ENCODE results near the gene PHF2. TPM values are rescaled to one million over a fixed set of nuclear protein-coding genes. Genes with fewer than 3 reads are reported as not detected.
A peak's percentile ranks its signal among the peaks of the same experiment; 100 is the strongest.

PHF2 gene
- total RNA-seq, 1 experiment from 2014 or later = 11.6 TPM

DNA sequence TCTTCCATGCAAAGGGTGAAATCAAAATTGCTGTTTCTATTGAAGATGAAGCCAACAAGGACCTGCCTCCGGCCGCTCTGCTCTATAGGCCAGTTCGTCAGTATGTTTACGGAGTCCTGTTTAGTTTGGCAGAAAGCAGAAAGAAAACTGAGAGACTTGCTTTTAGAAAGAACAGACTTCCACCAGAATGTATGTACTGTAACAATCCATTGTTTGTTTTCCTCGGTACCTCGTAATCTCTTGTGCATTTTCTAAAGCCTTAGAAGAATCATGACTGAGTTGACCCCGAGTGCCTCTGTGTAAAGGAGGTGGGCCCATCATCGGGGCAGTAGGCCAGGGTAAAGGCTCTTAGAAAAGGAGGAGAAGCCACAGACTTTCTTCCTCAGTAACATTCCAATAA lies 44.2 kb upstream of the PHF2 start:
- no peak overlapping the region for H3K27ac Mint-ChIP-seq

DNA sequence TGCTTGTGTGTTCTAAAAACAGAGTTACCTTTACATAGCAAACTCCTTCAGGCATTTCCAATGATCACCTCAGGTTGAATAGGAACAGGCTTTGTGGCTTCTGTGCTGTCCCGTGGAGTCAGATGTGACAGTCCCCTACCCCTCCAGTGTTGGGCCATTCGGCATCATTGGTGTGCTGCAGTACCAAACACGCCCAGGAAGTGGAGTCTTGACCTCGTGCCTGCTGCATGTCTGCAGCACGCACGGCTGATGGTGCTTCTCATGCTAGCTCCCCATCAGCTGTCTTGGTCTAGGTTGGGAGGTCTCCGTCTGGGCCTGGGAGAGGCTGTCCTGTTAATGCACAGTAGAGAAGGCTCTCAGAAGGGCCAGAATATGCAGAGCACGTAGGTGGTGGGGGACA lies 42.5 kb upstream of the PHF2 start:
- H3K36me3 Mint-ChIP-seq = peaks cover 48% of the 10 kb centered on the region
- CTCF ChIA-PET = interaction anchor here (0.7 to 1.5 kb wide), 5 partner anchors 11 to 80 kb away, joined by 3 to 5 read pairs (median 3); partner anchors contain the start of gene FAM120AOS
- TF ChIP-seq ZNF263 (CRISPR knock-in tag; IDR thresholded peaks at IDR 0.05; ENCODE audit: low read depth) (no peak), ZNF671 (CRISPR knock-in tag; IDR thresholded peaks at IDR 0.05) (no peak), HMGA2 (CRISPR knock-in tag; IDR thresholded peaks at IDR 0.05) (no peak)
- TF ChIP-seq, protein P1, sequence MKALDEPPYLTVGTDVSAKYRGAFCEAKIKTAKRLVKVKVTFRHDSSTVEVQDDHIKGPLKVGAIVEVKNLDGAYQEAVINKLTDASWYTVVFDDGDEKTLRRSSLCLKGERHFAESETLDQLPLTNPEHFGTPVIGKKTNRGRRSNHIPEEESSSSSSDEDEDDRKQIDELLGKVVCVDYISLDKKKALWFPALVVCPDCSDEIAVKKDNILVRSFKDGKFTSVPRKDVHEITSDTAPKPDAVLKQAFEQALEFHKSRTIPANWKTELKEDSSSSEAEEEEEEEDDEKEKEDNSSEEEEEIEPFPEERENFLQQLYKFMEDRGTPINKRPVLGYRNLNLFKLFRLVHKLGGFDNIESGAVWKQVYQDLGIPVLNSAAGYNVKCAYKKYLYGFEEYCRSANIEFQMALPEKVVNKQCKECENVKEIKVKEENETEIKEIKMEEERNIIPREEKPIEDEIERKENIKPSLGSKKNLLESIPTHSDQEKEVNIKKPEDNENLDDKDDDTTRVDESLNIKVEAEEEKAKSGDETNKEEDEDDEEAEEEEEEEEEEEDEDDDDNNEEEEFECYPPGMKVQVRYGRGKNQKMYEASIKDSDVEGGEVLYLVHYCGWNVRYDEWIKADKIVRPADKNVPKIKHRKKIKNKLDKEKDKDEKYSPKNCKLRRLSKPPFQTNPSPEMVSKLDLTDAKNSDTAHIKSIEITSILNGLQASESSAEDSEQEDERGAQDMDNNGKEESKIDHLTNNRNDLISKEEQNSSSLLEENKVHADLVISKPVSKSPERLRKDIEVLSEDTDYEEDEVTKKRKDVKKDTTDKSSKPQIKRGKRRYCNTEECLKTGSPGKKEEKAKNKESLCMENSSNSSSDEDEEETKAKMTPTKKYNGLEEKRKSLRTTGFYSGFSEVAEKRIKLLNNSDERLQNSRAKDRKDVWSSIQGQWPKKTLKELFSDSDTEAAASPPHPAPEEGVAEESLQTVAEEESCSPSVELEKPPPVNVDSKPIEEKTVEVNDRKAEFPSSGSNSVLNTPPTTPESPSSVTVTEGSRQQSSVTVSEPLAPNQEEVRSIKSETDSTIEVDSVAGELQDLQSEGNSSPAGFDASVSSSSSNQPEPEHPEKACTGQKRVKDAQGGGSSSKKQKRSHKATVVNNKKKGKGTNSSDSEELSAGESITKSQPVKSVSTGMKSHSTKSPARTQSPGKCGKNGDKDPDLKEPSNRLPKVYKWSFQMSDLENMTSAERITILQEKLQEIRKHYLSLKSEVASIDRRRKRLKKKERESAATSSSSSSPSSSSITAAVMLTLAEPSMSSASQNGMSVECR (CRISPR knock-in tag; IDR thresholded peaks at IDR 0.05; ENCODE audit: borderline replicate concordance) = no peak
- TF ChIP-seq, protein P2, sequence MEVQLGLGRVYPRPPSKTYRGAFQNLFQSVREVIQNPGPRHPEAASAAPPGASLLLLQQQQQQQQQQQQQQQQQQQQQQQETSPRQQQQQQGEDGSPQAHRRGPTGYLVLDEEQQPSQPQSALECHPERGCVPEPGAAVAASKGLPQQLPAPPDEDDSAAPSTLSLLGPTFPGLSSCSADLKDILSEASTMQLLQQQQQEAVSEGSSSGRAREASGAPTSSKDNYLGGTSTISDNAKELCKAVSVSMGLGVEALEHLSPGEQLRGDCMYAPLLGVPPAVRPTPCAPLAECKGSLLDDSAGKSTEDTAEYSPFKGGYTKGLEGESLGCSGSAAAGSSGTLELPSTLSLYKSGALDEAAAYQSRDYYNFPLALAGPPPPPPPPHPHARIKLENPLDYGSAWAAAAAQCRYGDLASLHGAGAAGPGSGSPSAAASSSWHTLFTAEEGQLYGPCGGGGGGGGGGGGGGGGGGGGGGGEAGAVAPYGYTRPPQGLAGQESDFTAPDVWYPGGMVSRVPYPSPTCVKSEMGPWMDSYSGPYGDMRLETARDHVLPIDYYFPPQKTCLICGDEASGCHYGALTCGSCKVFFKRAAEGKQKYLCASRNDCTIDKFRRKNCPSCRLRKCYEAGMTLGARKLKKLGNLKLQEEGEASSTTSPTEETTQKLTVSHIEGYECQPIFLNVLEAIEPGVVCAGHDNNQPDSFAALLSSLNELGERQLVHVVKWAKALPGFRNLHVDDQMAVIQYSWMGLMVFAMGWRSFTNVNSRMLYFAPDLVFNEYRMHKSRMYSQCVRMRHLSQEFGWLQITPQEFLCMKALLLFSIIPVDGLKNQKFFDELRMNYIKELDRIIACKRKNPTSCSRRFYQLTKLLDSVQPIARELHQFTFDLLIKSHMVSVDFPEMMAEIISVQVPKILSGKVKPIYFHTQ (CRISPR knock-in tag; IDR thresholded peaks at IDR 0.05) = no peak
- TF ChIP-seq, protein P3, sequence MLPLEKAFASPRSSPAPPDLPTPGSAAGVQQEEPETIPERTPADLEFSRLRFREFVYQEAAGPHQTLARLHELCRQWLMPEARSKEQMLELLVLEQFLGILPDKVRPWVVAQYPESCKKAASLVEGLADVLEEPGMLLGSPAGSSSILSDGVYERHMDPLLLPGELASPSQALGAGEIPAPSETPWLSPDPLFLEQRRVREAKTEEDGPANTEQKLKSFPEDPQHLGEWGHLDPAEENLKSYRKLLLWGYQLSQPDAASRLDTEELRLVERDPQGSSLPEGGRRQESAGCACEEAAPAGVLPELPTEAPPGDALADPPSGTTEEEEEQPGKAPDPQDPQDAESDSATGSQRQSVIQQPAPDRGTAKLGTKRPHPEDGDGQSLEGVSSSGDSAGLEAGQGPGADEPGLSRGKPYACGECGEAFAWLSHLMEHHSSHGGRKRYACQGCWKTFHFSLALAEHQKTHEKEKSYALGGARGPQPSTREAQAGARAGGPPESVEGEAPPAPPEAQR (CRISPR knock-in tag; IDR thresholded peaks at IDR 0.05) = no peak

More for the DNA sequence above, 44.2 kb upstream of the PHF2 start:
- no peak for ATAC-seq
- no peak overlapping the region for H3K4me3 Mint-ChIP-seq
- no peak for DNase-seq (ENCODE audit: low spot score)
- ChIA-PET POLR2A (no interaction called here), CTCF (no interaction called here)
- H3K27me3 Mint-ChIP-seq (ENCODE audit: low read depth) = no peaks in the 10 kb centered on the region
- no peaks in the 10 kb centered on the region for H3K4me1 Mint-ChIP-seq
- no peaks in the 10 kb centered on the region for H3K9me3 Mint-ChIP-seq
- peaks cover 54% of the 10 kb centered on the region for H3K36me3 Mint-ChIP-seq
- TF ChIP-seq, protein P3 (CRISPR knock-in tag; IDR thresholded peaks at IDR 0.05) = no peak
- TF ChIP-seq, protein P1 (CRISPR knock-in tag; IDR thresholded peaks at IDR 0.05; ENCODE audit: borderline replicate concordance) = no peak
- no peak for TF ChIP-seq NFYB (CRISPR knock-in tag; conservative IDR thresholded peaks at IDR 0.05; ENCODE audit: low read depth)
- no peak for TF ChIP-seq RORB (CRISPR knock-in tag; IDR thresholded peaks at IDR 0.05)
- TF ChIP-seq, protein P4, sequence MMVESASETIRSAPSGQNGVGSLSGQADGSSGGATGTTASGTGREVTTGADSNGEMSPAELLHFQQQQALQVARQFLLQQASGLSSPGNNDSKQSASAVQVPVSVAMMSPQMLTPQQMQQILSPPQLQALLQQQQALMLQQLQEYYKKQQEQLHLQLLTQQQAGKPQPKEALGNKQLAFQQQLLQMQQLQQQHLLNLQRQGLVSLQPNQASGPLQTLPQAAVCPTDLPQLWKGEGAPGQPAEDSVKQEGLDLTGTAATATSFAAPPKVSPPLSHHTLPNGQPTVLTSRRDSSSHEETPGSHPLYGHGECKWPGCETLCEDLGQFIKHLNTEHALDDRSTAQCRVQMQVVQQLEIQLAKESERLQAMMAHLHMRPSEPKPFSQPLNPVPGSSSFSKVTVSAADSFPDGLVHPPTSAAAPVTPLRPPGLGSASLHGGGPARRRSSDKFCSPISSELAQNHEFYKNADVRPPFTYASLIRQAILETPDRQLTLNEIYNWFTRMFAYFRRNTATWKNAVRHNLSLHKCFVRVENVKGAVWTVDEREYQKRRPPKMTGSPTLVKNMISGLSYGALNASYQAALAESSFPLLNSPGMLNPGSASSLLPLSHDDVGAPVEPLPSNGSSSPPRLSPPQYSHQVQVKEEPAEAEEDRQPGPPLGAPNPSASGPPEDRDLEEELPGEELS (CRISPR knock-in tag; IDR thresholded peaks at IDR 0.05) = no peak
- TF ChIP-seq, protein P5, sequence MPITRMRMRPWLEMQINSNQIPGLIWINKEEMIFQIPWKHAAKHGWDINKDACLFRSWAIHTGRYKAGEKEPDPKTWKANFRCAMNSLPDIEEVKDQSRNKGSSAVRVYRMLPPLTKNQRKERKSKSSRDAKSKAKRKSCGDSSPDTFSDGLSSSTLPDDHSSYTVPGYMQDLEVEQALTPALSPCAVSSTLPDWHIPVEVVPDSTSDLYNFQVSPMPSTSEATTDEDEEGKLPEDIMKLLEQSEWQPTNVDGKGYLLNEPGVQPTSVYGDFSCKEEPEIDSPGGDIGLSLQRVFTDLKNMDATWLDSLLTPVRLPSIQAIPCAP (CRISPR knock-in tag; IDR thresholded peaks at IDR 0.05) = no peak
- TF ChIP-seq NR3C1 (CRISPR knock-in tag; conservative IDR thresholded peaks at IDR 0.05; ENCODE audit: low read depth) = no peak
- TF ChIP-seq NR1H2 (CRISPR knock-in tag; IDR thresholded peaks at IDR 0.05) = no peak

More for the DNA sequence above, 42.5 kb upstream of the PHF2 start:
- Mint-ChIP-seq H3K27me3 (ENCODE audit: low read depth) (no peaks in the 10 kb centered on the region), H3K4me1 (no peaks in the 10 kb centered on the region), H3K9me3 (no peaks in the 10 kb centered on the region), H3K4me3 (no peak overlapping the region), H3K27ac (no peak overlapping the region)
- peak; percentile 82 for ATAC-seq
- DNase-seq (ENCODE audit: low spot score) = peak; percentile 32
- POLR2A ChIA-PET = interaction anchor here (0.6 kb wide), 1 partner anchor 50 kb away, joined by 3 read pairs; no protein-coding TSS in a partner anchor
